GM19455 (cell line): ENCODE data around the gene P3H2.

Experiments used
- ATAC-seq: cut with Tn5 transposase; IDR thresholded peaks from one replicate; pipeline ENCODE4 v1.9.1; 2021; ENCODE audit not compliant: unreplicated experiment

Gene P3H2

DNA sequence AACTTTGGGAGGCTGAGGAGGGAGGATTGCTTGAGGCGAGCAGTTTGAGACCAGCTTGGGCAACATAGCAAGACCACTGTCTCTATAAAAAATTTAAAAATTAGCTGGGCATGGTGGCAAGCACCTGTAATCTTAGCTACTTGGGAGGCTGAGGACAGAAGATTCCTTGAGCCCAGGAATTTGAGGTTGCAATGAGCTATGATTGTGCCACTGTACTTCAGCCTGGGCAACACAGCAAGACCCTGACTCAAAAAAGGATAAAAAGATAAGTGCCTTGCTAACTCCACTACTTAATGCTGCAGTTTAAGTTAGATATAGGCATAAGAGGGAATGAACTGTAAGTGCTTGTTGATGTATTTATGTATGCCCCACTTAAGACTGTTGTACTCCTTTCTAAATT, 102.2 kb downstream of the P3H2 start:
- no peak for ATAC-seq

- no peak for ATAC-seq
Observed at GRCh38 chr3:190017521-190018288, 103.0 kb downstream of the P3H2 start.

DNA sequence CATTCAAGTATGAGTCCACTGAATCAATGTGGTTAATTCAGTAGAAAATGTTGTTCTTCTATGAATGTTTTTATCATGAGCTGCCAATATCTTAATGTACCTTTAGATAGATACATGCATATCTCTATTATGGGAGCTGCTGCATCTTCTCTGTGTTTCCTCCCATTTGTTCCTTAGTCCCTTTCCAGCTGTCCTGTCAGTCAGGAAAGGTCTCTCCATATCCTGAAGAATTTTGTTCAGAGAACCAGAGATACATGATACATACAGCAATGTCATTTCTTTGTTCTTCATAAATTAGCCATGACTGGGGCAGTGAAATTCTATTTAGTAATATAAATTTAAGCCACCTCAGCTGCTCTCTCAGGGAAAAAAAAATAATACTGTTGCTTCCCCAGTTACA, 103.7 kb downstream of the P3H2 start:
- no peak for ATAC-seq

GRCh38 chr3:190014940-190015339, 105.8 kb downstream of the P3H2 start:
- no peak for ATAC-seq

DNA sequence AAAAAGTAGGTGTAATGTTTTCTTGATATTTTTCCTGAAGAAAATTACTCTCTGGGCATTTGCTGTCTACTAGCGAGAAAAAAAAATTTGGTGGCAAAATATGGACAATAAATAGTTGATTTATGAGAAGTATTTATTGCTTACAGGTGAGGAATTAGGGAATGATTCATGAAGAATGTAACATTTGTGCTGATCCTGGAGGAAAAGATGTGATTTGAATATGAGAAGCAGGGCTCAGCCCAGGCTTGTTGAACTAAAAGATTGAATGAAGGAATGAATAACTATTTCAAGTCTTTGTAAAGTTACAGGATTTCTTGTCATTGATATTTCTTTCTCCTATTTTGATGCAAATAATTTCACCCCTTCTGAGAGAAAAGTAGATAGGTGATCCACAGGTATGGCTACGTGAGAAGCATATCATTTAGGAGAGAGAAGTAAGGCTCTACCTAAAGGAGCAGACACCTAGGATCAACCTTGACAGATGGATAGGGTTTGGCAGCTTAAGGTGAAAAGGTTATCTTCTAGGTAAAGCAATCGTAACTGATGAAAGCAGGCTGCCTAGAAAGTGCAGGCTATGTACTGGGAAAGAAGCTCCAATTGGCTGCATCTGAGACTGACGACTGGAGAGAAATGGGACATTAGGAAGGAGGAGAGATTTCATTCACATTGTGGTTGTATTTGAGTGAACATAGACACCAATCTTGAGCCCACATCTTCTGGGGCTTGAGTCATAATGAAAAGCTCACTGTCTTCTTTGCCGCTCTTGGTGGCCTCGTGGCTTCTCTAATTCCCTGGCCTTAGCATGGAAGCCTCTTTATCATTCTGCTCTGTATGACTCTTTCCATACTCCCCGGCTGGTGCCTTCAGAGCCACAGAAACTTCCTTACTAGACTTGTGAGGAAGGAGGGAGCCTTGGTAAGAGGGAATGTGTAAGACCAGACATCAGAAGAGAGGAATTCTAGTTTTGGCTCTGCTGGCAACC, 106.5 kb downstream of the P3H2 start:
- ATAC-seq: no peak

DNA sequence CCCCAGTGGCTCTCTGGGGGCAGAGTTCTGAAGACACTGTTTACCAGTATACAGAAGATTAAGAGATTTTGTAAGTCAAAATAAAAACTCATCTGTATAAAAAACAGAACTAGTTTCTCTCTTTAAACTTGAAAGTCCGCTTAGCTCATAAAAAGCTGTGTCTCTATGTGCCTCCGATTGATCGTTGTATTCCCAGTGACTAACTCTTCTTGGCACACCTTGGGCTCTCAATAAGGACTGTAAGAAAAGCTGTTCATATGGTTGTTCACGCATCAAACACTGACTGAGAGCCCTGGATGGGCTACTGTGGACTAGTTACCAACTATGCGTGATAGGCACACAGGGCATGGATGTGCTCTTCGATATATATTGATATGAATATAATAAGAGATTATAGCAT, 107.9 kb downstream of the P3H2 start:
- no peak for ATAC-seq

GRCh38 chr3:190012314-190012782, 108.3 kb downstream of the P3H2 start:
- ATAC-seq: no peak

- no peak for ATAC-seq
Observed at GRCh38 chr3:190010486-190010885, 110.2 kb downstream of the P3H2 start.

DNA sequence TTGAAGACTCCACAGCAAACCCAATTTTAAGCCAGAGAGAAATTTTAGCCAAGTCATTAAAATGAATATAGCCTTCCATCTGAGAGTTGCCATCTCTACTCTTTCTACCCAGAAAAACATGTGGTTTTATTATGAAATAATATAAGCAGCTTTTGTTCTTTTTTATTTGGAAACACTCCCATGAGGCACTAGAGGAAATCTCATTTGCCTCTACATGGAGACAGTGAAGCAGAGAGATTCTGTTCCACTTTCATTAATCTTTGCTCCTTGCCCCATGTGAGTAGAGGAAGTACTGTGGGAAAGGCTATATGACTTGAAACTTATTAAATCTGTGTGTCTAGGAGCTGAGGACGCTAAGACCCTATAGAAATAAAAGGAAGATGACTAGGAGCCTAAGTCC, 111.1 kb downstream of the P3H2 start:
- ATAC-seq: no peak

DNA sequence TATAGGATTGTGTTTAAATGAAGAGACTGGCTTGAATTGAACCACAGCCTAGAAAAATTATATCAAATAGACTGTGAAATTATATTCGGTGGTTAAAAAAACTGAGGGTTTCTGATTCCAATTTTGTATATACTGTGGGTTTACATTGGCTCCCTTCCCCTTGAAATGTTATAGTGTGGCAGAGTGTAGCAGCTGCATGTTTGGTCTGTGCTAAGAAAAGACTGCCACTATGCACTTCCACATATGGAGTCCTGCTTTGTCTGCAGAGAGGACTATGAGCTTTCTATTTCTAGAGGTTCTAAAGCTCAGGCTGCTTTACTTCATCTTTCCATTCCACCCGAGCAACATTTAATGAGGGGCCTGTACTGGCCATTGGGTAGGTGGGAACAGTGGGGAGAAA, 112.3 kb downstream of the P3H2 start:
- ATAC-seq: no peak

GRCh38 chr3:190005343-190006113, 115.2 kb downstream of the P3H2 start:
- no peak for ATAC-seq

GRCh38 chr3:190004656-190005055, 116.0 kb downstream of the P3H2 start:
- no peak for ATAC-seq

- no peak for ATAC-seq
Observed at GRCh38 chr3:190003681-190004123, 117.0 kb downstream of the P3H2 start.

GRCh38 chr3:190003068-190003467, 117.6 kb downstream of the P3H2 start:
- ATAC-seq: no peak

DNA sequence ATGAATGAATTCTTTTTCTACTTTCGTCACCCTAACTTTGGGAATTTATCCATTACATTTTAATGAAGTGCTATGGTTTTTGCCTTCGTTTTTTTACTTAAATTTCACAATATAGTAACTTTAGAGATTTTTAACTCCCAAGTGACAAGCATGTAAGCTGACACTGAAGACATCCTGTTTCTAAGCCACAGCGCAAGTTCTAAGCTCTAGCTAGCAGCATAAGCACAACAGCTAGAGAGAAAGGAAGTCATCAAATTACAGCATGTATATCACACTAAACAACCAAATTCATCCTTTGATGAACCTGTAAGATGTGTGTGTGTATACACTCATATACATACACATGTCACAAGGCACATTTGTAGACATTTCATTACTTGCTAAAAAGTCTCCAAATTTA, 119.3 kb downstream of the P3H2 start:
- ATAC-seq: no peak

DNA sequence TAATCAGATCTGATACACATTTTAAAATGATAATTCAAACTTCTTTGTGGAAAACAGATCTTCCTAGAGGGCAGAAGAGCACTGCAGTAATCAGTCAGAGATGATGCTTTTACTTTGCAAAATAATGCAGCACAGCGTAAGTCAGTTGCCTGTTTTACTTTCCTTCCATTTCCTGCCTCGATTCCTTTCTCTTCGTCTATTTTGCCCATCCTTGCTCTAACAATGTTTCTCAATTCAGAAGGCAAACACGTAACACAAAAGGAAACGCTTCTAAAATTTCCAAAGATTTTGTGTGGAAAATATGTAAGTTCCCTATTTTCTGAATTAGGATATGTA, 119.9 kb downstream of the P3H2 start:
- no peak for ATAC-seq

DNA sequence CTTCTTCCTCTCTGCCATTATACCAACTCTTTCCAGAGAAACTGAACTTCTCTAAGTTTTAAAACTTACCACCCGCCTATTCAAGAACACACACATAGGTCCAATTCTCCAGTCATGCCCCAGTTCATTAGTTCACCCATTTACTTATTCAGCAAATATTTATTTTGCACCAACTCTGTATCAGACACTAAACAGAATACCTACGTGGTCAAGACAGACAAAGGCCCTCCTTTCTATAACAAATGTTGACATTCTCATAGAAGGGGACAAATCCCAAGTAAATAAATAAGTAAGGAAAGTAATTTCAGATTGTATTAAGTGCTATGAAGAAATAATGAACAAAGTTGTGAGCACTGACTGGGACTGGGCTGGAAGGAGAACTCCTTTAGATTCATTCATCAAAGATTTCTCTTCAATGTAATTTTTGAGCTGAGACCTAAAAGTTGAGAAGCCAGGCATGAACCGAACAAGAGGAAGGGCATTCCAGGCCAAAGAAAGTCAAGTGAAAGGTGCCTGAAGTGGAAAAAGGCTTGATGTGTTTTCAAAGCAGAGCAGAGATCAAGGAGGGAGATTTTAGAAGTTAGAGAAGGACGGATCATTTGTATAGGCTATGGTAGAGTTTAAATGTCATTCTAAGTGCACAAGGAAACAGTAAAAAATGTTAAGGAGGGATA, 120.4 kb downstream of the P3H2 start:
- ATAC-seq: no peak

GRCh38 chr3:189999718-190000117, 121.0 kb downstream of the P3H2 start:
- no peak for ATAC-seq

GRCh38 chr3:189995129-189995528, 125.6 kb downstream of the P3H2 start:
- ATAC-seq: no peak

DNA sequence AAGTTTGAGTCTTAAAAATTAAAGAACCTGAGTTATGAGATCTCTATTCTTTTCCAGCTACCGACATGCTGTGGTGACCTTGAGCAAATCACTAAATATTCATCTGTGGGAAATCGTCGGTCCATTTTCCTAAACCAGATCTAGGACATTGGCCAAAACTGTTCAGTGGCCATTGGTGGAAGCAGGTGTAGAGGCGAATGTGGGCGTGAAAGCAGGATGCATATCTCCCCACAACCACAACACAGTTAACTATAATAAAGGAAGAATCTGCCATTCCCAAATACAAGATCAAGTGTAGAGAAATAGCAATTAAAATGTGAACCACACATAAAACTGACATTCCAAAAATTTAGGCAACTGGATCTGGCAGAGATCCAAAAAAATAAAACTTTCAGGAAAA, 129.9 kb downstream of the P3H2 start:
- no peak for ATAC-seq

- no peak for ATAC-seq
Observed at GRCh38 chr3:189988854-189989253, 131.8 kb downstream of the P3H2 start.
